ENCODE results near the gene HECTD4. TPM values are rescaled to one million over a fixed set of nuclear protein-coding genes. Genes with fewer than 3 reads are reported as not detected.
A peak's percentile ranks its signal among the peaks of the same experiment; 100 is the strongest.

HECTD4 gene
- total RNA-seq, 1 donor = 37.1 TPM

- DNase-seq (ENCODE audit: low read depth) = no peak
- TF ChIP-seq, protein P1, sequence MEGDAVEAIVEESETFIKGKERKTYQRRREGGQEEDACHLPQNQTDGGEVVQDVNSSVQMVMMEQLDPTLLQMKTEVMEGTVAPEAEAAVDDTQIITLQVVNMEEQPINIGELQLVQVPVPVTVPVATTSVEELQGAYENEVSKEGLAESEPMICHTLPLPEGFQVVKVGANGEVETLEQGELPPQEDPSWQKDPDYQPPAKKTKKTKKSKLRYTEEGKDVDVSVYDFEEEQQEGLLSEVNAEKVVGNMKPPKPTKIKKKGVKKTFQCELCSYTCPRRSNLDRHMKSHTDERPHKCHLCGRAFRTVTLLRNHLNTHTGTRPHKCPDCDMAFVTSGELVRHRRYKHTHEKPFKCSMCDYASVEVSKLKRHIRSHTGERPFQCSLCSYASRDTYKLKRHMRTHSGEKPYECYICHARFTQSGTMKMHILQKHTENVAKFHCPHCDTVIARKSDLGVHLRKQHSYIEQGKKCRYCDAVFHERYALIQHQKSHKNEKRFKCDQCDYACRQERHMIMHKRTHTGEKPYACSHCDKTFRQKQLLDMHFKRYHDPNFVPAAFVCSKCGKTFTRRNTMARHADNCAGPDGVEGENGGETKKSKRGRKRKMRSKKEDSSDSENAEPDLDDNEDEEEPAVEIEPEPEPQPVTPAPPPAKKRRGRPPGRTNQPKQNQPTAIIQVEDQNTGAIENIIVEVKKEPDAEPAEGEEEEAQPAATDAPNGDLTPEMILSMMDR (IDR thresholded peaks at IDR 0.05; ENCODE audit: insufficient read depth, low read depth, low read length) = no peak
- no peak overlapping the region for H3K4me3 ChIP-seq (ENCODE audit: low read depth, low read length)
These were observed 73.6 kb downstream of the HECTD4 start for GRCh38 chr12:112308652-112309051.

- H3K4me3 ChIP-seq (ENCODE audit: low read depth, low read length) = no peak overlapping the region
- TF ChIP-seq, protein P1 (IDR thresholded peaks at IDR 0.05; ENCODE audit: insufficient read depth, low read depth, low read length) = no peak
- no peak for DNase-seq (ENCODE audit: low read depth)
These were observed 74.1 kb downstream of the HECTD4 start for GRCh38 chr12:112308161-112308560.

DNA sequence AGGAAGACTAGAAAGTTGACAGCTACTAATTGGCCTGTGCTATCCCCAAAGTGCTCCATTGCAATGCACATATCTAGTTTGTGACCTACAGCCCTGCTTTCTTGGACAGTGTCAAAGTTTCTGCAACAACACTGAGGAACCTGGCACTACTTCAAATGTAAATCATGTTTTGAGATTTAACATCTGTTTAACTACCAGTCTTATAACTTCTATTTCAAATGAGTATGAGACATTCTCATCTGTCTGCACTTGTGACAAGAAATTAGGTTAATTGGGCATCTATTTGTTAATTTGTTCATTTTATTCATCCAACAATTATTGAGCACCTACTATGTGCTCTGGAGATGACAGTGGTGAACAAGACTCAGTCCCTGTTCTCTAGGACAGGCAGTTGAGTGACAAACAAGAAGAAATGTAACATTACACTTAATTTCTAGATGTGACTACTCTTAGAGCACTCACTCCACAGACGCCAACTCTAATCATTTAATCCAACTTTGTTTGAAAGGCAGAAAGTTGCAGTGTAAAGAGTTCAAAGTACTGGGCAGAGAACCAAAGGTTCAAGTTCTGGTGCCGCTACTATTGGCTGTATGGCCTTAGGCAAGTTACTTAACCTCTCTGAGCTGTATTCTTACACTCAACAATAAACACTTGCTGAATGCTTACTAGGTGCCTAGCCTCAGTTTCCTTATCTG is 74.8 kb downstream of the HECTD4 start:
- no peak for DNase-seq (ENCODE audit: low read depth)
- H3K4me3 ChIP-seq (ENCODE audit: low read depth, low read length) = no peak overlapping the region
- TF ChIP-seq, protein P1 (IDR thresholded peaks at IDR 0.05; ENCODE audit: insufficient read depth, low read depth, low read length) = no peak

GRCh38 chr12:112305951-112306350 is 76.3 kb downstream of the HECTD4 start:
- DNase-seq (ENCODE audit: low read depth) = no peak
- TF ChIP-seq, protein P1 (IDR thresholded peaks at IDR 0.05; ENCODE audit: insufficient read depth, low read depth, low read length) = no peak
- H3K4me3 ChIP-seq (ENCODE audit: low read depth, low read length) = no peak overlapping the region

- no peak for DNase-seq (ENCODE audit: low read depth)
- no peak overlapping the region for H3K4me3 ChIP-seq (ENCODE audit: low read depth, low read length)
- TF ChIP-seq, protein P1 (IDR thresholded peaks at IDR 0.05; ENCODE audit: insufficient read depth, low read depth, low read length) = no peak
These were observed 77.8 kb downstream of the HECTD4 start for GRCh38 chr12:112304436-112304835.

- no peak overlapping the region for H3K4me3 ChIP-seq (ENCODE audit: low read depth, low read length)
- DNase-seq (ENCODE audit: low read depth) = no peak
- TF ChIP-seq, protein P1 (IDR thresholded peaks at IDR 0.05; ENCODE audit: insufficient read depth, low read depth, low read length) = no peak
These were observed 78.4 kb downstream of the HECTD4 start for GRCh38 chr12:112303799-112304198.

DNA sequence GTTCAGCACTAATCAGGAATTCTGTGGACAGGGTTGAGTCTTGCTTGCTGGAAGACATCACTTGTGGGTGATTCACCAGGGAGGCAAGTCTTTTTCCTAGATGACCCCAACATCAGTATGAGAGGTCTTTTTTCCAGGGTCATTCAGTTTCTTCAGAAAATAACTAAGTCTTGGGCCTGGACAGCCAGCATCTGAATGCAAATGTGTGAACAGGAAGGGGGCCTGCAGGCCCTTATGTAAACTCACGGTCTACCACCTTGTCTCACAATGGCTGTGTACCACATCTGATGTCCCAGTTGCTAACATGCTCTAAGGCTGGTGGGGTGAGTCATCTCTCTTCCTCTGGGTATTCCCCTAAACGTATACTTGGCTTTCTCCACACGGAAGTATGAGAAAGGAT is 79.2 kb downstream of the HECTD4 start:
- peak; percentile 68 for DNase-seq (ENCODE audit: low read depth)
- TF ChIP-seq, protein P1 (IDR thresholded peaks at IDR 0.05; ENCODE audit: insufficient read depth, low read depth, low read length) = no peak
- H3K4me3 ChIP-seq (ENCODE audit: low read depth, low read length) = no peak overlapping the region

All from fibroblast of villous mesenchyme (primary cell).